ENCODE data around the gene SCP2.

Gene SCP2

DNA sequence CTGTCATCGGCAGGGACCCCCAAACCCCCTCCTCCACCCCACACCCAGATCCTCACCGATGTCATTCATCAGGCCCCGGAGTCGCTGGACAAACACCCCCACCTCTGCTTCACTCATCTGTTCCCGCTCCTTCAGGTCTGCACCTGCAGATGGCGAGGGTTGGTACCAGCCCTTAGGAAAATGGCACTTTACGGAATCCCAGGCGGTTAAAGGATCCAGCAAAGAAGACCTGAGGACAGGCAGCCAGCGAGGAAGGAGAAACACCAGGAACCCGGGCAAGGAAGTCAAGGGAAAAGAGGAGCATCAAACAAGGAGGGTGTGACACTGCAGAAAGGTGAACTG lies 19.3 kb upstream of the SCP2 start:
- Histone ChIP-seq H3K27ac (no peak overlapping the region), H3K4me3 (no peak overlapping the region)
- DNase-seq (ENCODE audit: low spot score), result no peak
- TF ChIP-seq, protein P1, sequence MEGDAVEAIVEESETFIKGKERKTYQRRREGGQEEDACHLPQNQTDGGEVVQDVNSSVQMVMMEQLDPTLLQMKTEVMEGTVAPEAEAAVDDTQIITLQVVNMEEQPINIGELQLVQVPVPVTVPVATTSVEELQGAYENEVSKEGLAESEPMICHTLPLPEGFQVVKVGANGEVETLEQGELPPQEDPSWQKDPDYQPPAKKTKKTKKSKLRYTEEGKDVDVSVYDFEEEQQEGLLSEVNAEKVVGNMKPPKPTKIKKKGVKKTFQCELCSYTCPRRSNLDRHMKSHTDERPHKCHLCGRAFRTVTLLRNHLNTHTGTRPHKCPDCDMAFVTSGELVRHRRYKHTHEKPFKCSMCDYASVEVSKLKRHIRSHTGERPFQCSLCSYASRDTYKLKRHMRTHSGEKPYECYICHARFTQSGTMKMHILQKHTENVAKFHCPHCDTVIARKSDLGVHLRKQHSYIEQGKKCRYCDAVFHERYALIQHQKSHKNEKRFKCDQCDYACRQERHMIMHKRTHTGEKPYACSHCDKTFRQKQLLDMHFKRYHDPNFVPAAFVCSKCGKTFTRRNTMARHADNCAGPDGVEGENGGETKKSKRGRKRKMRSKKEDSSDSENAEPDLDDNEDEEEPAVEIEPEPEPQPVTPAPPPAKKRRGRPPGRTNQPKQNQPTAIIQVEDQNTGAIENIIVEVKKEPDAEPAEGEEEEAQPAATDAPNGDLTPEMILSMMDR (IDR thresholded peaks at IDR 0.05), result no peak

DNA sequence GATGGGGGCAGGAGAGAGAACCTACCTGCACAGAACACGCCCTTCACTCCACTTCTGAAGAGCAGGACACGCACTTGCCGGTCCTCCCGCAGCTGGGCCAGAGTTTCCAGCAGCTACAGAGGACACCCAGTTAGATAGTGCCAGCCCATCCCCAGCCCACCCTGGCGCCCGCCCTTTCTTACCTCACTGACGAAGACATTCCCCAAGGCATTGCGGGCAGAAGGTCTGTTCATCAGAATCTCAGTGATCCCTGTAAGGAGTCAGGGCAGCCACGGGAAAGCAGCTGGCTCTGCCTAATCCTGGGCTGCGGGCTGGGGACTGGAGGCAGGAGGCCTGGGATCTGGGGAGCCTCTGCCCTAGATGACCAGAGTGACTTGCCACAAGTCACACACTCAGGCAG lies 15.5 kb upstream of the SCP2 start:
- TF ChIP-seq, protein P1 (IDR thresholded peaks at IDR 0.05), result no peak
- no peak overlapping the region for H3K4me3 ChIP-seq
- no peak overlapping the region for H3K27ac ChIP-seq
- DNase-seq (ENCODE audit: low spot score), result no peak

DNA sequence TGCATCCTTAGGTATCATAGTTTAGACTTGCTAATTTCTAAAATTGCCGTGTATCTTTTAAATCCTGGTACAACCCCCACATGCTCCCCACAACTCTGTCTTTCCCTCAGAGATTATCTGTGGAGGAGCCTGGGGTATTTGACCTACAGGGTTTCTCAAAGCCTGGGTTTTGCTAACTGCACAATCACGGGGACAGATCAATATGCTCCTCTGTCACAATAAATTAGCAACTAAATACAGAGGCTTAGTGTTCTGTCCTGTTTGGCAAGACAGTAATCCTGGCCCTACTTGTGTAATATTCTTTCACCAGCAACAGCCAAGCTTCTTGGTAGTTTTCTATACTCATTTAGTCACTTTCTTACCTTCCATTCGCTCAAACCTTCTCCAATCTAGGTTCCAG lies 14.1 kb upstream of the SCP2 start:
- H3K4me3 ChIP-seq, result no peak overlapping the region
- no peak overlapping the region for H3K27ac ChIP-seq
- TF ChIP-seq, protein P1 (IDR thresholded peaks at IDR 0.05), result no peak
- DNase-seq (ENCODE audit: low spot score), result no peak

DNA sequence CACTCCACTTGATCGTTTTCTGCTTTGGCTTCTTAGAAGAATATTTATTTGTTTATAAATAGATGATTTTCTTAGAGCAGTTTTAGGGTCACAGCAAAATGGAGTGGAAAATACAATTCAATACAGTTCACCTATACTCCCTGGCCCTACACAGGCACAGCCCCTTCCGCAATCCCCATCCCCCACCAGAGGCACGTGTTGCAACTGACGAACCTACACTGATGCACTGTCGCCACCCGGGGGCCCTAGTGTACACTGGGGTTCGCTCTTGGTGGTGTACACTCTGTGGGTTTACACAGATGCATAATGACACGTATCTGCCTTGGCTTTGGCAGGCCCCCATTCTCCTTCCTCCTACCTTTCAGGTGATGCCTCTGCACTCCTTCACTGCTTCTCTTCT lies 13.5 kb upstream of the SCP2 start:
- TF ChIP-seq, protein P1 (IDR thresholded peaks at IDR 0.05), result no peak
- Histone ChIP-seq H3K27ac (no peak overlapping the region), H3K4me3 (no peak overlapping the region)
- no peak for DNase-seq (ENCODE audit: low spot score)

- Histone ChIP-seq H3K4me3 (no peak overlapping the region), H3K27ac (no peak overlapping the region)
- TF ChIP-seq, protein P1 (IDR thresholded peaks at IDR 0.05), result no peak
- no peak for DNase-seq (ENCODE audit: low spot score)
Observed at GRCh38 chr1:52914463-52914862, 12.6 kb upstream of the SCP2 start.

GRCh38 chr1:52915211-52915854 lies 11.7 kb upstream of the SCP2 start:
- no peak for DNase-seq (ENCODE audit: low spot score)
- TF ChIP-seq, protein P1 (IDR thresholded peaks at IDR 0.05), result no peak
- Histone ChIP-seq H3K4me3 (no peak overlapping the region), H3K27ac (peak overlapping the region in 1 of 2 donors; percentile 12)

DNA sequence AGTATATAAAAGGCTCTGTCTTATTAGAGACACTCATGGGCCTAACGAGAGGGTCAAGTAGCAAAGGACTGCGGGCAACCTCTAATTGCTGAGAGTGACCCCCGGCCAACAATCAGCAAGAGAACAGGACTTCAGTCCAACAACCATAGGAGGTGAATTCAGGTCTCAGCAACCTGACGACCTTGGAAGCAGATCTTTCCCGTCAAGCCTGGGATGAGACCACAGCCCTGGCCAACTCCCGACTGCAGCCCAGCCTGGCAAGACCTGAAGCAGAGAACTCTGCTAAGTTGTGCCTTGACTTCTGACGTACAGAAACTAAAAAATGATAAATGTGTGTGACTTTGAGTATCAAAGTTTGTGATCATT lies 11.2 kb upstream of the SCP2 start:
- DNase-seq (ENCODE audit: low spot score), result no peak
- TF ChIP-seq, protein P1 (IDR thresholded peaks at IDR 0.05), result no peak
- no peak overlapping the region for H3K4me3 ChIP-seq
- H3K27ac ChIP-seq, result no peak overlapping the region
